SK-MEL-5 (cell line): Measurements from ENCODE around the gene CDKL5. TPM values are rescaled to one million over a fixed set of nuclear protein-coding genes. Genes with fewer than 3 reads are reported as not detected.
"Not testable (repeated sequence)": the region's sequence is repeated elsewhere in the genome, so short reads cannot be mapped to it uniquely, and the experiment has no call there.

Experiments used
- DNase-seq: peaks from one replicate; pipeline ENCODE4 v3.0.0-alpha.2; 2016; ENCODE audit warnings: low read depth, low spot score
- in situ Hi-C: cut with HindIII; loops from 2 replicates; pipeline ENCODE4 v1.10.0; 2016; ENCODE audit warnings: low sequenced_read_pairs, high pct_unique_total_duplicates, low pct_unique_long_range_greater_than_20kb
- total RNA-seq: library from RNA; depleted of rRNA; stranded (reverse); fragments of >200 nt; shearing (Covaris generic); gene quantifications from 2 replicates; pipeline ENCODE4 v1.2.3, GENCODE V29; 2014

Gene CDKL5
- total RNA-seq, 1 experiment from 2014 or later, result 2.9 TPM

GRCh38 chrX:18548996-18549395 lies 123.6 kb downstream of the CDKL5 start:
- in situ Hi-C loops, result no loop called here
- DNase-seq, result no peak

- DNase-seq, result no peak
- in situ Hi-C loops, result no loop called here
These were observed 124.2 kb downstream of the CDKL5 start for GRCh38 chrX:18549643-18550042.

- no peak for DNase-seq
- in situ Hi-C loops, result no loop called here
These were observed 132.5 kb downstream of the CDKL5 start for GRCh38 chrX:18557879-18558278.

GRCh38 chrX:18558799-18559198 lies 133.4 kb downstream of the CDKL5 start:
- in situ Hi-C loops, result no loop called here
- DNase-seq, result no peak

GRCh38 chrX:18561020-18561419 lies 135.6 kb downstream of the CDKL5 start:
- in situ Hi-C loops, result no loop called here
- DNase-seq, result no peak

DNA sequence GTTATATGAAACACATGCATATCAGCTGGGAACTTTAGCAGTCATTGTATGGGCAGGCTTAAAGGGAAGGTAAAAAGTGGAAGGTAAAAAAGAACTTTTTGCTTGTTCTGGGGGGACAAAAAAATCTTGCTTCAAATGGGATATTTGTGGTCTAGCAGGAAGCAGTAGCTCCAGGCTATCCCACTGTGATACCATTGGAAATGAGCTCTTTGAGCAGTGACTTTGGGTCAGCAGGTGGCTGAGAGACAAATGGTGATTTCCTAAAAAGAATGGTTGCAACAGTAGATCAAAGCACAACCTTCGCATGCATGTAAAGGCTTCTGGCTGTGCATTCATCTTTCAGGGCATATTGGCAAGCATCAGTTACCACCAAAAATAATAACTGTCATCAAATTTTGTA lies 140.3 kb downstream of the CDKL5 start:
- no peak for DNase-seq
- in situ Hi-C loops, result no loop called here

DNA sequence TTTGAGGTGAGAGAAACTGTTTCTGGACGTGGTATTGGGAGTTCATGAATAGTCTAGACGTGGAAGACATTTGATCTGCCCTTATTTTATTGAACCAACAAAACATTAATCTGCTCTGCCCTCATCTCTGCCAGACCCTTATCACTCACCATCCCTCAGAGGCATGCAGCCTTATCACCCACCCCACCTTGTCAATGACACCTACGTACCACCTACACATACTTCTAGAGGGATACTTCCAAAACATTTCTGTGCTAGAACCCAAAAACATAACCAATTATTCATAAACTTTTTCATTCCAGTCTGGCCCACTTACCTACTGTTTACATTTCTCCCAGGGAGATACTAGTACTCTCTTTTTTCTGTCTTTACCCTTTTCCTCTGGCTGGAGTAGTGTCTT lies 141.3 kb downstream of the CDKL5 start:
- in situ Hi-C loops, result no loop called here
- DNase-seq, result no peak

- in situ Hi-C loops, result no loop called here
- no peak for DNase-seq
These were observed 148.1 kb downstream of the CDKL5 start for GRCh38 chrX:18573556-18573955.

DNA sequence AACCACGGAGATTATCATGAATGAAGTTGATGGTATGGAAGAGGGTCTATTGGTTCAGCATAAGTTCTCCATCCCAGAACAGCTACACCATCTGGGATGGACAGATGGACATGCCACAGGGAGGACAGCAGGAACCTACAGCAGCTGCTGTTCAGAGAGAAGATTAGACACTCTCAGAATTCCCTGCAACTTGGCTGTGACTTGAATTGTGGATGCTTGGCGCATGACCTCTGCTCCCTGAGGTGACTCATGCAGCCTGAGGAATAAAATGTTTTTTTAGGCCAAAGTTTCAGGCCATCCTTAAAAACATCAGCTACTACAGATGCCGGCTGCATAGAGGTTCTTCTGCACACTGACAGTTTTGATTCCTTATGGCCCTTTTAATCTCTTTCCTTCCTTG lies 149.2 kb downstream of the CDKL5 start:
- in situ Hi-C loops, result no loop called here
- DNase-seq, result no peak

- DNase-seq, result no peak
- in situ Hi-C loops, result no loop called here
These were observed 150.3 kb downstream of the CDKL5 start for GRCh38 chrX:18575744-18576143.

DNA sequence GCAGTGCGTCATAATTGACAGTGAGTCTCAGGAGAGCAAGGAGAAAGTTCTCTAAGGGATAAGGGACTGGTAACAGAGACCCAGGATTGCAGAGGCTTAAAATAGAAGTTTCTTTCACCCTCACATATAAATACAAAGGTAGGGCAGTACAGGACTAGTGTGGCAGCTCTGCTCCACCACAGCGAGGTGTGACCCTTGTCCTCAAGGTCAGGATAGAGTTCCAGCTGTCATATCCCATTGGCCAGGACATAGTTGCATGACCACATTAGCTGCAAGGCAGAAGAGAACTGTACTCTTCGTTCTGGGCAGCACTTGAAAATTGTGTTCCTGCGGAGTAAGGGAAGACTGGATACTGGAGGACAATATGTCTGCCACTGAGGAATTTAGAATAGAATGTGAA lies 152.0 kb downstream of the CDKL5 start:
- in situ Hi-C loops, result no loop called here
- DNase-seq, result no peak

- in situ Hi-C loops, result no loop called here
These were observed 153.1 kb downstream of the CDKL5 start for GRCh38 chrX:18578546-18578945.

GRCh38 chrX:18579495-18579894 lies 154.1 kb downstream of the CDKL5 start:
- in situ Hi-C loops, result no loop called here
- no peak for DNase-seq

More at GRCh38 chrX:18578546-18578945, 153.1 kb downstream of the CDKL5 start:
- no peak for DNase-seq

DNA sequence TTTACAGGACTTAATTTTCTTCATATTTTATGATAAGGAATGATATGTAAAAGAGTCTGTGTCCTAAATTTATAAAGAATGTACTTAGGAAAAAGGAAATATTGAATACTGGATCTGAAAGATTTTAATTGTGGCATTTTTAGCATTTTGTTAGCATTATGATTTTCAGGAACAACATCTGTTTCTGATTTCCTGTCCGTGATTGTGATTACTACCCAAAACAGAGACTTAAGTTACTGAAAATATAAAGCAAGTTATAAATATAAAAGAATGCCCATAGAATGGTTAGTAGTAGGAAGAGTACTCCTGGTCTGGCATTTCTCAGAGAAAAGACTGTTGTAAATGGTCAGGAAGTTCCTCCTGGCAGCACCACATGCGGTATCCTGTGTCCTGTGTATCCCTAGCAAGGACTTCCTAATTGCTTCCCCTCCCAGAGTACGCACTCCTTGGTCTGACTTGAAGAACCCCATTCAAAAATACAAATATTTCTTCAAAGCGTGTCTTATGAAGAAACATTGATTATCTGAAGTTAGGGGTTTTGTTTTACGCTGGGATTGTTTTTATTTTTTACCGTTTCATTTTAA lies 157.6 kb downstream of the CDKL5 start:
- in situ Hi-C loops, result no loop called here

GRCh38 chrX:18589292-18589691 lies 163.9 kb downstream of the CDKL5 start:
- in situ Hi-C loops, DNase-seq: not testable (repeated sequence)

More for the DNA sequence above, 157.6 kb downstream of the CDKL5 start:
- DNase-seq, result no peak

- in situ Hi-C loops, result no loop called here
- no peak for DNase-seq
These were observed 166.4 kb downstream of the CDKL5 start for GRCh38 chrX:18591834-18592233.

DNA sequence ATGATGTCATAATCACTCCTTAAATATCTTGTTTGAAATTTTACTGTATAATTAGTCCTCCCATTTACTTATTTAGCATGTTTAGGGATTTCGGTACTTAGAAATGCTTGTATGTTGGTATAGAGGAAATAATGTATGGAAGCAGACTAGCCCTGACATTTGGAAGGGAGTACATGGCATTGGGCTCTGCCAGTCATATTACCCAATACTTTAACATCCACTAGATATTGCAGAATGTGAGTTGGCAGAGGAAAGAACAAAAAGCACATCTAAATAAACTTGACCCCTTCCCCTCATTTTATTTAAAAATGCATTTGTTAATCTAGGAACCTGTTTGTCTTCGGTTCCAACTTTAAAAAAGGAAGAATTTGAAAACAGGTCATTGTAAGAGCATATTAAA lies 168.7 kb downstream of the CDKL5 start:
- DNase-seq, result no peak
- in situ Hi-C loops, result no loop called here

DNA sequence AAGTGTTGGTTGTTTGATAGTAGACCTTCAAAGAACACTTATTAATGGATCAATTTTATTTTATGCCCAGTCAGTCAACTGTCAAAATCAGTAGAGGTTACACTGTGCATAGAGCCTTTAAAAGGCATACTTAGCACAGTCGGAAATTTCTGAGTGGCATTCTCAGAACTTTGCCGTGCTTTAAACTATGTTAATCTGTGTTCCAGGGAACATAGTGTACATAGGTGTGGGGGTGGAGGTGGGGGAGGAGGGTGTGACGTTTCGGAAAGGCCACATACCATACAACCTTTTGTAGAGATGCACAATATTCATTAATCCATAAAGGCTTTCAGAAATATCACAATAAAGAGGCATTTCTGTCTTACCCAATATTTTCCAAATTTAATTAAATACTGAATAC lies 170.7 kb downstream of the CDKL5 start:
- in situ Hi-C loops, result no loop called here
- DNase-seq, result no peak

- no peak for DNase-seq
- in situ Hi-C loops, result no loop called here
These were observed 173.0 kb downstream of the CDKL5 start for GRCh38 chrX:18598413-18598812.

GRCh38 chrX:18607966-18608365 lies 182.6 kb downstream of the CDKL5 start:
- DNase-seq, result no peak
- in situ Hi-C loops, result no loop called here
